Measurements from ENCODE around the gene ATAD3A.
"Not testable (repeated sequence)": the region's sequence is repeated elsewhere in the genome, so short reads cannot be mapped to it uniquely, and the experiment has no call there.

Gene ATAD3A

DNA sequence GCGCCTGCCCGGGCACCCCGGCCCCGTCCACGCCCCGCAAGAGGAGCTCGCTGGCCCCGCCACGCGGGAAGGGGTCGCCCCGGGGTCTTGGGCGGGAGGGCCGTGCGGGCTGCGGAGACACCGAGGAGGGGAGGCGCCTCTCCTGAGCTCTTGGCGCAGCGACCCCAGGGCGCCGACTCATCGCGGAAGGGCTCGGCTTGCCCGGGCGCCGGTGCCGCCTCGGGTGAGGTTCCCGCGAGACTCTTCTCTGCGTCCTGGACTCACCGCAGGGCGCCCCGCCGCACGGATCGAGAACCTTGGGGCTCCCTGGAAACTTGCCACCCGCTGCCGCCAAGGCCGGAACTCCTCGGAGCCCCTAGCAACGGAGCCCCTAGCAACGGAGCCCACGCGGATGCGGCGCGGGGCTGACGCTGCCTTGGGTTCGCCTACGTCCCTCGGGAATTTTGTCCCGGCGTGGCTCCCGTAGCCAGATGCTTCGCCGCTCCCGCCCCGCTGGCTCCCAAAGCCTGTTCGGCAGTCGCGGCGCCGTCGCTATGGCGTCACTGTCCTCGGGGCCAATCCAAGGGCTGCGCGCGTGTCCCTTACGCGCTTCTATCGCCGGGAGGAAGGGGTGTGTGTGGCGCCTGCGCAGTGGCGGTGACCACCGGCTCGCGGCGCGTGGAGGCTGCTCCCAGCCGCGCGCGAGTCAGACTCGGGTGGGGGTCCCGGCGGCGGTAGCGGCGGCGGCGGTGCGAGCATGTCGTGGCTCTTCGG, at the start of gene ATAD3A:
TSS of gene ATAD3A (plus strand) at position 630 of the 753 bp plus-strand sequence. CDS start at position 737, 107 bp downstream.
- H3K27me3 ChIP-seq (ENCODE audit: insufficient read depth, insufficient read length), result no peaks in the 10 kb centered on the region
- H3K36me3 ChIP-seq (ENCODE audit: insufficient read depth, insufficient read length, low read length), result peaks cover 18% of the 10 kb centered on the region
- H3K9ac ChIP-seq (ENCODE audit: insufficient read length, low read depth), result peak within 1 kb of the TSS; percentile 95
- H3K9me3 ChIP-seq (ENCODE audit: insufficient read depth, low read length), result no peaks in the 10 kb centered on the region
- DNase-seq (ENCODE audit: low read depth, low spot score), result peak; percentile 90
- no peaks in the 10 kb centered on the region for H3K4me1 ChIP-seq (ENCODE audit: insufficient read depth, insufficient read length)
- peak within 1 kb of the TSS; percentile 71 for H3K4me3 ChIP-seq (ENCODE audit: insufficient read length, low read depth)
- TF ChIP-seq YY1 (IDR thresholded peaks at IDR 0.05; ENCODE audit: insufficient read depth, insufficient read length) (no peak), SUZ12 (IDR thresholded peaks at IDR 0.05; ENCODE audit: extremely low read depth, insufficient read depth, insufficient read length) (no peak), ZNF274 (IDR thresholded peaks at IDR 0.05; ENCODE audit: low read depth, low read length) (no peak)

DNA sequence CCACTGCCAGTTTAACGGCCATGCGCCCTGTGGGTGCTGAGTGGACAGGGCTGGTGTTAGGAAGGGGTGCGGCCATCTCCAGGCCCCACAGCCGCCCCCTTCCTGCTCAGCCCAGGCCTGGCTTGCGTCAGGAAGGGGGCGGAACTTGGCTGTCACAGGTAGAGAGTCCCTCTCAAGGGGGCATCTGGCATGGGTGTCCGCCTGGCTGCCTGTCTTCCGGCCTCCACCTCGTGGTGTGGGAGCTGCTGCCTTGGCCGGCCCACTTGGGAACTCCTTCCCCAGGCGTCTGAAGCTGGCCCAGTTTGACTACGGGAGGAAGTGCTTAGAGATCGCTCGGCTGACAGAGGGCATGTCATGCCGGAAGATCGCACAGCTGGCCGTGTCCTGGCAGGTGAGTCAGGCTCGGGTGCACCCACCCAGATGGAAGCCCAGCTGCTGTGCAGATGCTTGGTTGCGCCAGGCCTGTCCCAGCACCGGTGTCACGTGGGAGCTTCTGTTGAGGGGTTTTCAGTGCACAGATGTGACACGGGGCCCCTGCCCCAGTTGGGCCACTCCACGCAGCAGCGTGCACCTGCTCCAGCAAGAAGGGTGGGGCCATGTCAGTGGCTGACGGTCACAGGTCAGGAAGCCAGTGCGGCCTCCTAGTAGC, 49.5 kb upstream of the ATAD3A start:
- Histone ChIP-seq H3K4me3 (ENCODE audit: insufficient read length, low read depth) (no peak overlapping the region), H3K9ac (ENCODE audit: insufficient read length, low read depth) (no peak overlapping the region), H3K4me1 (ENCODE audit: insufficient read depth, insufficient read length) (no peaks in the 10 kb centered on the region), H3K27me3 (ENCODE audit: insufficient read depth, insufficient read length) (no peaks in the 10 kb centered on the region), H3K9me3 (ENCODE audit: insufficient read depth, low read length) (0 out of 2 replicates have a peak, but pooled peaks cover 5% of the 10 kb centered on the region), H3K36me3 (ENCODE audit: insufficient read depth, insufficient read length, low read length) (no peaks in the 10 kb centered on the region)
- DNase-seq (ENCODE audit: low read depth, low spot score), result no peak
- TF ChIP-seq SUZ12 (IDR thresholded peaks at IDR 0.05; ENCODE audit: extremely low read depth, insufficient read depth, insufficient read length) (no peak), YY1 (IDR thresholded peaks at IDR 0.05; ENCODE audit: insufficient read depth, insufficient read length) (no peak), ZNF274 (IDR thresholded peaks at IDR 0.05; ENCODE audit: low read depth, low read length) (no peak)

DNA sequence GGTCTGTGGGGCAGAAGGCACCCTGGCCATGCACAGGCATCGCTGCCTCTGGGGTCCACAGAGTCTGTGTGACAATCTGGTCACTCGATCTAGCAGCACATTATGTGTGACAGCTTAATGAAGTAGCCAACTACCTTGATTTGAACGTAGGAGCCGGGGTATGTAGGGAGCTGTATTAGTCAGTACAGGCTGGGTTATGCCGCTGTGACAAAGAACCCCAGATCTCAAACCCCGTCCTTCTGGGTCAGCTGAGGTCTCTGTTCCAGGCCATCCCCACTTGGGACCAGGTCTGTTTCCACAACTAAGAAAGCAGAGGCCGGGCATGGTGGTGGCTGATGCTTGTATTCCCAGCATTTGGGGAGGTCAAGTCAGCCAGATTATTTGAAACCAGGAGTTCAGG, 48.6 kb upstream of the ATAD3A start:
- Histone ChIP-seq H3K36me3 (ENCODE audit: insufficient read depth, insufficient read length, low read length) (no peaks in the 10 kb centered on the region), H3K9me3 (ENCODE audit: insufficient read depth, low read length) (0 out of 2 replicates have a peak, but pooled peaks cover 5% of the 10 kb centered on the region), H3K4me3 (ENCODE audit: insufficient read length, low read depth) (no peak overlapping the region), H3K4me1 (ENCODE audit: insufficient read depth, insufficient read length) (no peaks in the 10 kb centered on the region), H3K9ac (ENCODE audit: insufficient read length, low read depth) (no peak overlapping the region), H3K27me3 (ENCODE audit: insufficient read depth, insufficient read length) (no peaks in the 10 kb centered on the region)
- TF ChIP-seq SUZ12 (IDR thresholded peaks at IDR 0.05; ENCODE audit: extremely low read depth, insufficient read depth, insufficient read length) (no peak), YY1 (IDR thresholded peaks at IDR 0.05; ENCODE audit: insufficient read depth, insufficient read length) (no peak), ZNF274 (IDR thresholded peaks at IDR 0.05; ENCODE audit: low read depth, low read length) (no peak)
- no peak for DNase-seq (ENCODE audit: low read depth, low spot score)

DNA sequence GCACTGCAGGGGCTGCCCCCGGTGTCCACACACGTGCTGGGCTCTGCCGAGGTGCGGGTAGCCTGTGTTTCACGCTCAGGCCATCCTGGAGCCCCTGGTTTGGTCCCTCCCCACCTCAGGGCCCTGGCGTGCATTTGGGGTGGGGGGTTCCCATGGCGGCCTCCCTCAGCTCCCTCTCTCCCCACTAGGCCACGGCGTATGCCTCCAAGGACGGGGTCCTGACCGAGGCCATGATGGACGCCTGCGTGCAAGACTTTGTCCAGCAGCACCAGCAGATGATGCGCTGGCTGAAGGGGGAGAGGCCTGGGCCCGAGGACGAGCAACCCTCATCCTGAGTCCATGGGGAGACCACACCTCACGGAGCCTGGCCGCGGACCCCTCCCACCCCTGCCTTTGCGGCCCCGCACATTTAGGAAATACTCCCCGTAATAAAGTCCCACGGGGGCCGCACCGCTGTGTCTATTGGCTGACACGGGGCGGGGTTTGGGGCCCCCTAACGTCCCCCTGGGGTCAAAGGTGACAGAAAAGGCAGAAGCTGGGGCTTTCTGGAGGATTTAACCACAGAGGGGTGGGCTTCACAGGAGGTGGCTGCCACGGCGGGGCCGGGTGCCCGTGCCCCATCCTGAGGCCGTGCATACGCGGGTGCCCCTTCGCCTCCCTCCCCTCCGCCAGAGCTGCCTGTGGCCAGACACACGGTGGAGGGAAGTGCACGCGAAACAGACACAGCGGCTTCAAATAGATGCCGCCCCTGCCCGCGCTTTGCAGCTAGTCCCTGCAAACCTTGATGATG, 43.6 kb upstream of the ATAD3A start:
- H3K36me3 ChIP-seq (ENCODE audit: insufficient read depth, insufficient read length, low read length); H3K4me3 ChIP-seq (ENCODE audit: insufficient read length, low read depth); H3K9me3 ChIP-seq (ENCODE audit: insufficient read depth, low read length); H3K4me1 ChIP-seq (ENCODE audit: insufficient read depth, insufficient read length); H3K9ac ChIP-seq (ENCODE audit: insufficient read length, low read depth); DNase-seq (ENCODE audit: low read depth, low spot score); H3K27me3 ChIP-seq (ENCODE audit: insufficient read depth, insufficient read length): not testable (repeated sequence)

DNA sequence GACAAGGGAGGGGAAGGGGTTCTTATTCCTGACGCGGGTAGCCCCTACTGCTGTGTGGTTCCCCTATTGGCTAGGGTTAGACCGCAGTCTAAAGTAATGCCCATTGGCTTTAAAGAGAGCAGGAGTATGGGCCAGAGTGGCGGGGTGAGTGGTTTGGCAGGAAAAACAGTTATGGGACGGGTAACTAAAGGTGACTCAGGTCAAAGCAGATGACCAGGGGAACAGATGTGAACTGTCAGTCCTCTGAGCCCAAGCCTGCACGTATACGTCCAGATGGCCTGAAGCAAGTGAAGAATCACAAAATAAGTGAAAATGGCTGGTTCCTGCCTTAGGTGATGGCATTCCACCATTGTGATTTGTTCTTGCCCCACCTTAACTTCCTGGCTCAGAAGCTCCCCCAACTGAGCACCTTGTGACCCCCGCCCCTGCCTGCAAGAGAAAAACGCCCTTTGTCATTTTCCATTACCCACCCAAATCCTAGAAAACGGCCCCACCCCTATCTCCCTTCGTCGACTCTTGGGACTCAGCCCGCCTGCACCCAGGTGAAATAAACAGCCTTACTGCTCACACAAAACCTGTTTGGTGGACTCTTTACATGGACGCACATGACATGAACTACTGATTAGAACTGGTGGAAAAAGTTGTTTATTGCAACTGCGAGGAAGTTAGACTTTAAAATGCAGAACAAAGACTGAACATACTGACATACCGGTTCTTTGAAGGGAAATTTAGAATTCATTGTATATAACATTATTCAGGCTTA, 41.2 kb upstream of the ATAD3A start:
- Histone ChIP-seq H3K36me3 (ENCODE audit: insufficient read depth, insufficient read length, low read length) (peaks cover 7% of the 10 kb centered on the region), H3K4me3 (ENCODE audit: insufficient read length, low read depth) (peak overlapping the region; percentile 78), H3K27me3 (ENCODE audit: insufficient read depth, insufficient read length) (no peaks in the 10 kb centered on the region), H3K4me1 (ENCODE audit: insufficient read depth, insufficient read length) (peaks cover 2% of the 10 kb centered on the region), H3K9ac (ENCODE audit: insufficient read length, low read depth) (peak overlapping the region; percentile 82), H3K9me3 (ENCODE audit: insufficient read depth, low read length) (no peaks in the 10 kb centered on the region)
- no peak for DNase-seq (ENCODE audit: low read depth, low spot score)
- TF ChIP-seq SUZ12 (IDR thresholded peaks at IDR 0.05; ENCODE audit: extremely low read depth, insufficient read depth, insufficient read length) (no peak), ZNF274 (IDR thresholded peaks at IDR 0.05; ENCODE audit: low read depth, low read length) (no peak), YY1 (IDR thresholded peaks at IDR 0.05; ENCODE audit: insufficient read depth, insufficient read length) (no peak)

DNA sequence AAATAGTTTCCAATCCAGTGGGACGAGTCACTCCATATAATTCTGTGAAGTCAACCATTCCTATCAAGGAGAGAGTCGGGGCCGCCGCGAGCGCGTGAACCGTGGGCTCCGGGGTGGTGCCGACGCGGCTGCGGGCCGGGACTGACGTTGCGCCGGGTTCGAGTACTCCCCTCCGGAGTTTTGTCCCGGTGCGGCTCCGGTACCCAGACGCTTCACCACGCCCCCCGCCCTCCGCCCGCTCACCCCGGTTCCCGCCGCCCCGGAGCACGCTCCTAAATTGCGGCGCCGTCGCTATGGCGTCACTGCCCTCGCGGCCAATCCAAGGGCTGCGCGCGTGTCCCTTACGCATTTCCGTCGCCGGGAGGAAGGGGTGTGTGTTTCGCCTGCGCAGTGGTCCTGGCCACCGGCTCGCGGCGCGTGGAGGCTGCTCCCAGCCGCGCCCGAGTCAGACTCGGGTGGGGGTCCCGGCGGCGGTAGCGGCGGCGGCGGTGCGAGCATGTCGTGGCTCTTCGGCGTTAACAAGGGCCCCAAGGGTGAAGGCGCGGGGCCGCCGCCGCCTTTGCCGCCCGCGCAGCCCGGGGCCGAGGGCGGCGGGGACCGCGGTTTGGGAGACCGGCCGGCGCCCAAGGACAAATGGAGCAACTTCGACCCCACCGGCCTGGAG, 40.4 kb upstream of the ATAD3A start, which contains the start of gene ATAD3B:
TSS of gene ATAD3B (plus strand) at position 377 of the 664 bp plus-strand sequence. CDS start at position 497, 120 bp downstream.
- no peak for TF ChIP-seq ZNF274 (IDR thresholded peaks at IDR 0.05; ENCODE audit: low read depth, low read length)
- no peak for TF ChIP-seq YY1 (IDR thresholded peaks at IDR 0.05; ENCODE audit: insufficient read depth, insufficient read length)
- TF ChIP-seq SUZ12 (IDR thresholded peaks at IDR 0.05; ENCODE audit: extremely low read depth, insufficient read depth, insufficient read length), result no peak
- peak; percentile 81 for DNase-seq (ENCODE audit: low read depth, low spot score)
- H3K4me3 ChIP-seq (ENCODE audit: insufficient read length, low read depth), result peak within 1 kb of the TSS; percentile 78
- peaks cover 7% of the 10 kb centered on the region for H3K36me3 ChIP-seq (ENCODE audit: insufficient read depth, insufficient read length, low read length)
- peak within 1 kb of the TSS; percentile 85 for H3K9ac ChIP-seq (ENCODE audit: insufficient read length, low read depth)
- H3K9me3 ChIP-seq (ENCODE audit: insufficient read depth, low read length), result no peaks in the 10 kb centered on the region
- H3K27me3 ChIP-seq (ENCODE audit: insufficient read depth, insufficient read length), result no peaks in the 10 kb centered on the region
- H3K4me1 ChIP-seq (ENCODE audit: insufficient read depth, insufficient read length), result peaks cover 2% of the 10 kb centered on the region

DNA sequence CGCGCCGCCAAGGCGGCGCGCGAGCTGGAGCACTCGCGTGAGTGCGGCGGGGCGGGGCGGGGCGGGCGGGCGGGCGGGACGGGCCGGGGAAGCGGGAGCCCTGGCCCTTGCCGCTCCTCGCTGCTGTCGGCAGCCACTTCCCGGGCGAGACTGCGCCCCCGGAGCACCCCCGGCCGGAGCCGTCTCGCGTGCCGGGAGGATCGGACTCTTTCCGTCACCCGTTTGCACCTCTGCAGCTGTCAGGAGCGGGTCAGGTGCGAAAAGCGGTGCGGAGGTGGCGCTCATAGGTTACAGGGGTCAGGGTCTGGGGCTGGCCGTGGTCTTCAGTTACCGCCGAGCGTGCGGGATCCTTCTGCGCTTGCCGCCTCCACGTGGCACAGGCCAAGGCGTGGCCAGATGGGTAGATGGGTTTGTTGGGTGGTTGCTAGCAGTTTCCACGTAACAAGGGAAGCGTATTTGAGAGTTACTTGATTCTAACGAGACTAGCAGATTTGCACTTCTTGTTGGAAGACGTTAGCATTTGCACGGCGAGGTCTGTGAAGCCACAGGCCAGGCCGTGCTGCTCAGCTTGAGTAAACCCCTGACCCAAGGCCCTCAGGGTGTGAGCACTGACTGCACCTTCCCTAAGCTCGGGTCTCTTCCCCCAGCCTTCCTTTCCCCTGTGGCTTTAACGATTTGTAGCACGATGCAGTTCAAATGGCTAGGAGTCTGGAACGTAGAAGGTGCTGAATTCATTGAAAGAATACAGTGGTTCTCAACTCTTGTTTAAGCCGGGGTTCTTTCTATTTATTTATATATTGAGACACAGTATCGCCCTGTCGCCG, 39.7 kb upstream of the ATAD3A start:
- not testable (repeated sequence) for H3K4me1 ChIP-seq (ENCODE audit: insufficient read depth, insufficient read length); H3K9me3 ChIP-seq (ENCODE audit: insufficient read depth, low read length); DNase-seq (ENCODE audit: low read depth, low spot score); H3K27me3 ChIP-seq (ENCODE audit: insufficient read depth, insufficient read length)
- Histone ChIP-seq H3K36me3 (ENCODE audit: insufficient read depth, insufficient read length, low read length) (peaks cover 14% of the 10 kb centered on the region), H3K4me3 (ENCODE audit: insufficient read length, low read depth) (peak overlapping the region; percentile 67), H3K9ac (ENCODE audit: insufficient read length, low read depth) (peak overlapping the region; percentile 85)

- DNase-seq (ENCODE audit: low read depth, low spot score); H3K9me3 ChIP-seq (ENCODE audit: insufficient read depth, low read length); H3K4me1 ChIP-seq (ENCODE audit: insufficient read depth, insufficient read length); H3K27me3 ChIP-seq (ENCODE audit: insufficient read depth, insufficient read length); H3K9ac ChIP-seq (ENCODE audit: insufficient read length, low read depth); H3K4me3 ChIP-seq (ENCODE audit: insufficient read length, low read depth): not testable (repeated sequence)
- peaks cover 34% of the 10 kb centered on the region for H3K36me3 ChIP-seq (ENCODE audit: insufficient read depth, insufficient read length, low read length)
Measured at GRCh38 chr1:1476011-1476410, 36.0 kb upstream of the ATAD3A start.

Measured in NT2/D1 (cell line).